Natural killer cell (primary cell): ENCODE measurements around the gene INPP4A. TPM values are rescaled to one million over a fixed set of nuclear protein-coding genes. Genes with fewer than 3 reads are reported as not detected.

Source experiments
- ATAC-seq, 3 donors: fragments of 150-1000 bp in 2 of 3; fragments of 200-7000 bp in 1 of 3; cut with Tn5 transposase; 1 replicate in 1 of 3; 2 replicates in 2 of 3; pipeline ENCODE4 v1.10.0; 2021; ENCODE audit warnings: mild to moderate bottlenecking in 2 of 3, moderate library complexity in 2 of 3
- DNase-seq, 2 donors: peaks; one replicate each; pipeline versions ENCODE4 v3.0.0 to v3.0.0-alpha.2; 2013 to 2021; ENCODE audit warnings: mixed read lengths in 1 of 2
- H3K27ac ChIP-seq: one replicate; pipeline ENCODE4 v1.5.1; 2013; ENCODE audit warnings: mild to moderate bottlenecking, low read length
- H3K27me3 ChIP-seq: one replicate; pipeline ENCODE4 v1.6.1; 2013; ENCODE audit warnings: low read length; ENCODE audit not compliant: control insufficient read depth, insufficient read depth
- H3K36me3 ChIP-seq: one replicate; pipeline ENCODE4 v1.6.1; 2013; ENCODE audit warnings: low read length; ENCODE audit not compliant: control insufficient read depth, insufficient read depth
- H3K4me1 ChIP-seq: one replicate; pipeline ENCODE4 v1.6.1; 2013; ENCODE audit warnings: low read length; ENCODE audit not compliant: control insufficient read depth, insufficient read depth
- H3K4me3 ChIP-seq: one replicate; pipeline ENCODE4 v1.5.1; 2013; ENCODE audit warnings: low read length
- H3K9me3 ChIP-seq: one replicate; pipeline ENCODE4 v1.6.1; 2013; ENCODE audit warnings: low read length; ENCODE audit not compliant: control insufficient read depth, insufficient read depth
- H3K27ac Mint-ChIP-seq, 2 donors: one replicate each; pipeline ENCODE4 v1.8.0; 2022; ENCODE audit warnings: mild to moderate bottlenecking in 2 of 2, mixed read lengths in 2 of 2, moderate library complexity in 1 of 2
- H3K27me3 Mint-ChIP-seq, 2 donors: one replicate each; pipeline ENCODE4 v1.8.0; 2022; ENCODE audit warnings: low read depth in 2 of 2, mixed read lengths in 2 of 2
- H3K36me3 Mint-ChIP-seq: one replicate; pipeline ENCODE4 v1.8.0; 2022; ENCODE audit warnings: mixed read lengths
- H3K4me1 Mint-ChIP-seq, 2 donors: one replicate each; pipeline ENCODE4 v1.8.0; 2022; ENCODE audit warnings: mixed read lengths in 2 of 2
- H3K4me3 Mint-ChIP-seq: one replicate; pipeline ENCODE4 v1.8.0; 2022; ENCODE audit warnings: mild to moderate bottlenecking, moderate library complexity, mixed read lengths
- H3K9me3 Mint-ChIP-seq, 2 donors: one replicate each; pipeline ENCODE4 v1.8.0; 2022; ENCODE audit warnings: mixed read lengths in 2 of 2
- CTCF ChIP-seq: fragments of 200-600 bp; IDR thresholded peaks from one replicate; pipeline ENCODE4 v1.8.0; 2022; ENCODE audit warnings: antibody characterized with exemption
- WGBS: methylation state at CpG from one replicate; pipeline ENCODE4 v1.1.7; 2013; ENCODE audit warnings: missing lambda C conversion rate; ENCODE audit not compliant: insufficient coverage; 5-methylcytosine and 5-hydroxymethylcytosine counted together
- intact Hi-C: fragments of 100-400 bp; cut with micrococcal nuclease; formaldehyde crosslinking; loops from one replicate; pipeline ENCODE4 v1.14.2; 2022
- total RNA-seq, 4 donors: library from RNA; stranded (reverse); fragments of 120-200 nt in 1 of 4; gene quantifications; one replicate each; pipeline versions ENCODE4 v1.2.3 to v1.2.4, GENCODE V29; 2013 to 2022

INPP4A gene
- total RNA-seq, 3 donors from 2014 or later (not counting 1 experiment from before 2014, with no cell fraction given) = 192 to 243 (median 225) TPM

- Mint-ChIP-seq H3K36me3 (peaks cover 11% of the 10 kb centered on the region), H3K9me3 (no peaks in the 10 kb centered on the region), H3K4me1 (peaks cover 35 to 67% of the 10 kb centered on the region in 2 donors), H3K27ac (peak overlapping the region; percentile 0 to 81), H3K4me3 (no peak overlapping the region), H3K27me3 (no peaks in the 10 kb centered on the region)
- Histone ChIP-seq H3K27me3 (no peaks in the 10 kb centered on the region), H3K4me3 (no peak overlapping the region), H3K9me3 (no peaks in the 10 kb centered on the region), H3K36me3 (peaks cover 43% of the 10 kb centered on the region), H3K27ac (no peak overlapping the region), H3K4me1 (no peaks in the 10 kb centered on the region)
- DNase-seq (no peak), ATAC-seq (no peak)
- intact Hi-C loops = no loop called here
- no peak for TF ChIP-seq CTCF
These were observed 83.7 kb downstream of the INPP4A start for GRCh38 chr2:98528349-98528748.

- Mint-ChIP-seq H3K36me3 (peaks cover 11% of the 10 kb centered on the region), H3K4me1 (peaks cover 37 to 62% of the 10 kb centered on the region in 2 donors)
These were observed 85.5 kb downstream of the INPP4A start for GRCh38 chr2:98530114-98530513.

GRCh38 chr2:98532756-98533155 lies 88.1 kb downstream of the INPP4A start:
- H3K27ac Mint-ChIP-seq = peak overlapping the region in 1 of 2 donors; percentile 49
- DNase-seq = no peak
- H3K27me3 Mint-ChIP-seq = no peaks in the 10 kb centered on the region
- Histone ChIP-seq H3K9me3 (no peaks in the 10 kb centered on the region), H3K36me3 (peaks cover 62% of the 10 kb centered on the region), H3K27ac (no peak overlapping the region), H3K4me3 (no peak overlapping the region), H3K27me3 (no peaks in the 10 kb centered on the region), H3K4me1 (no peaks in the 10 kb centered on the region)
- intact Hi-C loops = no loop called here
- 96% methylated on average over 6 of the region's 6 CpGs for WGBS
- no peak for ATAC-seq
- H3K36me3 Mint-ChIP-seq = peaks cover 21% of the 10 kb centered on the region
- peaks cover 31 to 54% of the 10 kb centered on the region in 2 donors for H3K4me1 Mint-ChIP-seq
- no peak for TF ChIP-seq CTCF
- no peak overlapping the region for H3K4me3 Mint-ChIP-seq
- no peaks in the 10 kb centered on the region for H3K9me3 Mint-ChIP-seq

More at GRCh38 chr2:98530114-98530513, 85.5 kb downstream of the INPP4A start:
- Histone ChIP-seq H3K36me3 (peaks cover 49% of the 10 kb centered on the region), H3K4me3 (no peak overlapping the region), H3K4me1 (no peaks in the 10 kb centered on the region), H3K27ac (no peak overlapping the region), H3K9me3 (no peaks in the 10 kb centered on the region), H3K27me3 (no peaks in the 10 kb centered on the region)
- intact Hi-C loops = no loop called here
- Mint-ChIP-seq H3K9me3 (no peaks in the 10 kb centered on the region), H3K4me3 (no peak overlapping the region), H3K27me3 (no peaks in the 10 kb centered on the region), H3K27ac (peak overlapping the region; percentile 72 to 73)
- TF ChIP-seq CTCF = no peak
- no peak for DNase-seq
- WGBS = 80% methylated on average over 1 of the region's 1 CpG
- ATAC-seq = no peak

- ATAC-seq (no peak), DNase-seq (no peak)
- TF ChIP-seq CTCF = no peak
- intact Hi-C loops = no loop called here
- Mint-ChIP-seq H3K4me3 (no peak overlapping the region), H3K9me3 (no peaks in the 10 kb centered on the region), H3K27me3 (no peaks in the 10 kb centered on the region), H3K4me1 (peaks cover 31 to 46% of the 10 kb centered on the region in 2 donors), H3K27ac (peak overlapping the region; percentile 49 to 57), H3K36me3 (peaks cover 17% of the 10 kb centered on the region)
- no peak overlapping the region for H3K27ac ChIP-seq
- peaks cover 66% of the 10 kb centered on the region for H3K36me3 ChIP-seq
- H3K27me3 ChIP-seq = no peaks in the 10 kb centered on the region
- 100% methylated on average over 1 of the region's 1 CpG for whole genome bisulfite sequencing
- no peaks in the 10 kb centered on the region for H3K4me1 ChIP-seq
- no peak overlapping the region for H3K4me3 ChIP-seq
- no peaks in the 10 kb centered on the region for H3K9me3 ChIP-seq
These were observed 88.9 kb downstream of the INPP4A start for GRCh38 chr2:98533547-98533946.
